ENCODE results near the gene CSRNP3. TPM values are rescaled to one million over a fixed set of nuclear protein-coding genes. Genes with fewer than 3 reads are reported as not detected.

CSRNP3 gene
- polyA plus RNA-seq, 1 donor (not counting 4 experiments of a cell fraction or from before 2014, with no cell fraction given) = 0.87 TPM

- FAIRE-seq (no peak), DNase-seq (ENCODE audit: low read depth, low spot score) (no peak)
- H3K79me2 ChIP-seq (ENCODE audit: control insufficient read depth, insufficient read depth, low read length) = no peaks in the 10 kb centered on the region
- no peaks in the 10 kb centered on the region for H3K36me3 ChIP-seq (ENCODE audit: control insufficient read depth in 2 of 2, extremely low read depth in 1 of 2, insufficient read depth in 2 of 2, low read length in 2 of 2)
- no peak overlapping the region for H3K27ac ChIP-seq (ENCODE audit: control insufficient read depth, insufficient read depth, low read length)
- no peak overlapping the region for H2AFZ ChIP-seq (ENCODE audit: control insufficient read depth, low read length)
- no peaks in the 10 kb centered on the region for H3K9me1 ChIP-seq (ENCODE audit: control insufficient read depth, extremely low read depth, insufficient read depth, low read length)
- H4K20me1 ChIP-seq (ENCODE audit: control insufficient read depth, extremely low read depth, insufficient read depth, low read length) = no peaks in the 10 kb centered on the region
- TF ChIP-seq EZH2 (IDR thresholded peaks at IDR 0.05; ENCODE audit: low read length) (no peak), CTCF (optimal IDR thresholded peaks at IDR 0.05 in 1 of 3, IDR thresholded peaks at IDR 0.05 in 1 of 3, conservative IDR thresholded peaks at IDR 0.05 in 1 of 3; ENCODE audit: extremely low read depth in 1 of 3, insufficient read depth in 2 of 3, low read length in 3 of 3) (no peak)
- H3K4me3 ChIP-seq (ENCODE audit: control insufficient read depth in 2 of 3, extremely low read depth in 1 of 3, insufficient read depth in 2 of 3, low read depth in 1 of 3, low read length in 3 of 3) = no peak overlapping the region
- H3K9ac ChIP-seq (ENCODE audit: control insufficient read depth, extremely low read depth, insufficient read depth, low read length) = no peak overlapping the region
- no peaks in the 10 kb centered on the region for H3K27me3 ChIP-seq (ENCODE audit: control insufficient read depth, extremely low read depth, insufficient read depth, low read length)
- dilution Hi-C loops (cut with MboI; ENCODE audit: extremely low pct_ligation_motif_present, low sequenced_read_pairs) = no loop called here
- H3K4me1 ChIP-seq (ENCODE audit: control insufficient read depth, extremely low read depth, insufficient read depth, low read length) = no peaks in the 10 kb centered on the region
- H3K9me3 ChIP-seq (ENCODE audit: control insufficient read depth, low read depth, low read length) = no peaks in the 10 kb centered on the region
- H3K4me2 ChIP-seq (ENCODE audit: control insufficient read depth, extremely low read depth, insufficient read depth, low read depth, low read length) = no peak overlapping the region
Observed at GRCh38 chr2:165524720-165525119, 55.2 kb downstream of the CSRNP3 start.

GRCh38 chr2:165528691-165529090, 59.2 kb downstream of the CSRNP3 start:
- H3K27ac ChIP-seq (ENCODE audit: control insufficient read depth, insufficient read depth, low read length) = no peak overlapping the region
- no peaks in the 10 kb centered on the region for H3K4me1 ChIP-seq (ENCODE audit: control insufficient read depth, extremely low read depth, insufficient read depth, low read length)
- FAIRE-seq (no peak), DNase-seq (ENCODE audit: low read depth, low spot score) (no peak)
- H2AFZ ChIP-seq (ENCODE audit: control insufficient read depth, low read length) = no peak overlapping the region
- H4K20me1 ChIP-seq (ENCODE audit: control insufficient read depth, extremely low read depth, insufficient read depth, low read length) = no peaks in the 10 kb centered on the region
- H3K4me3 ChIP-seq (ENCODE audit: control insufficient read depth in 2 of 3, extremely low read depth in 1 of 3, insufficient read depth in 2 of 3, low read depth in 1 of 3, low read length in 3 of 3) = no peak overlapping the region
- no peaks in the 10 kb centered on the region for H3K9me3 ChIP-seq (ENCODE audit: control insufficient read depth, low read depth, low read length)
- TF ChIP-seq EZH2 (IDR thresholded peaks at IDR 0.05; ENCODE audit: low read length) (no peak), CTCF (optimal IDR thresholded peaks at IDR 0.05 in 1 of 3, IDR thresholded peaks at IDR 0.05 in 1 of 3, conservative IDR thresholded peaks at IDR 0.05 in 1 of 3; ENCODE audit: extremely low read depth in 1 of 3, insufficient read depth in 2 of 3, low read length in 3 of 3) (no peak)
- H3K9ac ChIP-seq (ENCODE audit: control insufficient read depth, extremely low read depth, insufficient read depth, low read length) = no peak overlapping the region
- no peaks in the 10 kb centered on the region for H3K27me3 ChIP-seq (ENCODE audit: control insufficient read depth, extremely low read depth, insufficient read depth, low read length)
- no peaks in the 10 kb centered on the region for H3K36me3 ChIP-seq (ENCODE audit: control insufficient read depth in 2 of 2, extremely low read depth in 1 of 2, insufficient read depth in 2 of 2, low read length in 2 of 2)
- H3K9me1 ChIP-seq (ENCODE audit: control insufficient read depth, extremely low read depth, insufficient read depth, low read length) = no peaks in the 10 kb centered on the region
- H3K4me2 ChIP-seq (ENCODE audit: control insufficient read depth, extremely low read depth, insufficient read depth, low read depth, low read length) = no peak overlapping the region
- H3K79me2 ChIP-seq (ENCODE audit: control insufficient read depth, insufficient read depth, low read length) = no peaks in the 10 kb centered on the region
- dilution Hi-C loops (cut with MboI; ENCODE audit: extremely low pct_ligation_motif_present, low sequenced_read_pairs) = no loop called here
